OCI-M1 (cell line): ENCODE results near the gene MYLK.
"Not testable (repeated sequence)": the region's sequence is repeated elsewhere in the genome, so short reads cannot be mapped to it uniquely, and the experiment has no call there.

Experiments
- DNase-seq: peaks from one replicate; lab custom pipeline; 2025; lab: John Stamatoyannopoulos, UW

The MYLK gene

DNA sequence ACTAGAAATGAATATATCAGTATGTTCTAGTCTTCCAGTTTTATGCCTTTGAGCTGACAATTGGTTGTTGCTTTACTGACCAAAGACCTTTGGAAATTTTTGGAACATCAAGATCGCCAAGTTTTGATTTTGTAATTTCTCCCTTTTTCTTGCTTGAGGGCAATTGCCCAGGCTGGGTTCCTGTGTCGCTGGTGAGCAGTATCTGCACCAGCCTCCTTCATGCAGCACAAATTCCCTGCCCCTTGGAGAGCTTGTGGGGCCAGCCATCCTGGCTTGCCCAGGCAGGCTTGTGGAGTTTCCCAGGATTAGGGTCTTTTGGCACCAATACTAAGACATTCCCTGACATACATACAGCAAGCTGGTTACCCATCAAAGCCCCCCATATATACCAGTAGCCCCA is 261.4 kb downstream of the MYLK start:
- DNase-seq: no peak

DNA sequence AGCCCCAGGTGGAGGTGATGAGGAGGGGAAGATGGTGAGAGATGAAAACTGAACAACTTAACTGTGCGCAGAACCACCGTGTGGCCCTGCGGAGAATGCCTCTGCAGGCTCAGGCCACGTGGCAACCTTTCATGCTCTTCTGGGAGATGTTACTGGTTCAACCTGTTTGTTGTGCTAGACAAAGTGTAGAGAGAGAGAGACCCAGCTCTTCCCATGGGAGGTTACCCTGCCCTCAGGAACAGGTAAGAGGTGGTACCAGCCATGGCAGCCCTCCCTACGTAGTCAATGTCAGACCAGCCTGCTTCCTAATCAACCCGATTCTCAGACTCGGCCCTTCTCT is 262.3 kb downstream of the MYLK start:
- DNase-seq: no peak

DNA sequence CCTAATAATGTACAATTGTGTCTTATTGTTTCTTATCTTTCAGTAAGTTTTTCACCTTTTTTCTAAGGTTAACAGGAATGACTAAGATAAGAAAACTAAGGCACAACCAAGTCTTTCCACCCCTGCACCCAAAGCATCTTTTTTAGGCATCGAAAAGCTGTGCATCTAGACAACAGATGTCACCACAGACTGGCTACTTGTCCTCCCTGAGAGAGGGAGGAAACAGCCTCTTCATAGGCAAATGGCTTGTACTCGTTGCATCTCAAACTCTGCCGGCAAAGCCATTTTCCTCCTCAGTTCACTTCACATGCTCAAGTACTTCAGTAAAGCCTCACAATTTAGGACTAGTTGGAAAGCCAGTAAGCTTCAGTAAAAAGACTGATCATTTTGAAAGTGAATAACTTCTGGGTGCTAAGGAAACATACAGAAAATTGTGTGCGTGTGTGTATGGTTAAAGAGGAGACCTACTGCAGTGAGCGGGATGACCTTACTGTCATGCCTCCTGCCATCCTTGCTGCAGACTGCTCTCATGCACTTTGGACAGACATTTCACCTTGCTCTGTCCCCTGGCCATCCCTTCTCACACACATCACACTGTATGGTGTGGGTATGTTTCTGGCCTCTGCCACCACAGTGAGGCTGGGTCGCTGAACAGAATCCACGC is 262.8 kb downstream of the MYLK start:
- DNase-seq: no peak

DNA sequence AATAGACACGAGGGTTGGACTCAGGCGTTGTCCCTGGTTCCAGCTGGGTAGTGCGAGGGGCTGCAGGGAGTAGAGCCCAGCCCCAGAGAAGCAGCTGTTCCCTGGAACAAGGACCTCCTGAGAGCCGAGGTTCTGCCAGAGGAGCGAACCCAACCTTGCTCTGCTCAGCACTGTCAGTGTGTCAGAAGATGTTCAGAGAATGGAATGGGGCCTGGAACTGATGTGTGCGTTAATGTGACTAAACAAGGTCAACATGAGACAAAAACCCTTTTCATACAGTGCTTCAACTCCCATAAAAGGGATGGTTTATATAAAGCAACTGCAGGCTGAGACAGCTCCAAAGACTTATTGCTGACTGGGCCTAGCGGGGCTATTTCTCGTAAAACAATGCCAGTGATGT is 263.8 kb downstream of the MYLK start:
- no peak for DNase-seq

DNA sequence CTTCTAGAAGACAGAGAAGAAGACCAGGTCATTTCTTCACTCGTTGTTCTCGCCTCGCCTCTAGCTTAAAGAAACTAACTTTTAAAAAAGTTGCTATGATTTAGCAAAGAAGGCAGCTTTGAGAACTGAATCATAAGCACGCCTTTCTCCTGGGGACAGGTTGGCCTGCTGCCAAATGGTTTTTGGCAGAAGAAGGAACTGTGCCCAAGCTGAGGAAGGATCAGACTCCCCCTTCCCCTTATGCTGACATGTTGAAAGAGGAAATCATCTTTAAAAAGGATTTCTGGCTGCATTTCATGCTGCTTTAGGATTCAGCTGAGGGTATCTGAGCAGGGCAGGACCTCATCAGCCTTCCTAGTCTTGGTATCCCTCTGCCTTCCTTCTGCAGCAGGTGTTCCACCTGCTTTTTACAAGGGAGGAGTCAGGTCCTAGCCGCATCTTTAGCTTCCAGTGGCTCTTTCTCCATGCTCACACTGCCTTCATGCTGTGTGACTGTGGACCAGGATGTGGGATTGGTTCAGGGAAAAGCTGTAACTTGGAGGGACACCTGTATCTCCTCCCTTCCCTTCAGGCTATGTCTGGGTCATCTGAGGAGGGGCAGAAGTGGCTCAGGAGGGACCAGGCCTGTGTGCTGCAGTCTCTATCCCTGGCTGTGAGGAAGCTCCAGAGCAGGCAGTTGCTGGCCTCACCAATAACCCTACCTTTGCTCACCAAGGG is 265.2 kb downstream of the MYLK start:
- peak; percentile 81 for DNase-seq

DNA sequence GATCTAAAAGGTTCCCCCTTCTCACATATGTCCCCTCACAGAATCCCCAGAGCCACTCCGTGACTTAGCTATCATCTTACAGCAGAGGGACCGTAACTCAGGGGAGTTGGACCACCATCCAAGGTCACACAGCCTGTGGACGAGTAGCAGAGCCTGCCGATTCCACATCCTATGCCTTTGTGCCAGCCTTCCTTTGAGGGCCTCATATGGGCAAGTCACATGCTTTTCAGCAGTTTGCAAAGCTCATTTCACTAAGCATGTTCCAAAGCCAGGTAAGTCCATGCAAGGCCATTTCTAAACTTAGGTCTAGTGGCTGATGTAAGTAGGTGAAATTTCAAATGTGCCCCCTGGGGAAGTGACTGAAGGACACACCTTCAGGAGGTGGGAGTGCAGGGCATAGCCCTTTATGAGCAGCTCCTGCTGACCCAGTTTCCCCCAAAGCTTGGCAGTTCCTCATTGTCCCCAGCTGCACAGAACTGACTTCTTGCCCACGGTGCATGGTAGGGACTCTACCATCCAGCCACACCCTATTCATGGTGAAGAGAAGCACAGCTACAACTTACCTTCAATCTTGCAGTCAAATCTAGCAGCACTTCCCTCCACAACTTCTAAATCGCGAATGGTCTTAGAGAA is 265.9 kb downstream of the MYLK start:
- peak; percentile 53 for DNase-seq

DNA sequence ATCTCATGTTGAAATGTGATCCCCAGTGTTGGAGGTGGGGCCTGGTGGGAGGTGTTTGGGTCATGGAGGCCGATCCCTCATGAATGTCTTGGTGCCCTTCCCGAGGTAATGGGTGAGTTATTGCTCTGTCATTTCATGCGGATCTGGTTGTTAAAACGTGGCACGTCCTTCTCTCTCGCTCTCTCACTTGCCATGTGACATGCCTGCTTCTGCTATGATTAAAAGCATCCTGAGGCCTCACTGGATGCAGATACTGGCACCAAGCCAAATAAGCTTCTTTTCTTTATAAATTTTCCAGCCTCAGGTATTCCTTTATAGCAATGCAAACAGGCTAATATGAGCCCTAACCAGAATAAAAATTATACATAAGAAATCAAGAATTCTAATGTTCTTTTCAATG is 267.5 kb downstream of the MYLK start:
- no peak for DNase-seq

DNA sequence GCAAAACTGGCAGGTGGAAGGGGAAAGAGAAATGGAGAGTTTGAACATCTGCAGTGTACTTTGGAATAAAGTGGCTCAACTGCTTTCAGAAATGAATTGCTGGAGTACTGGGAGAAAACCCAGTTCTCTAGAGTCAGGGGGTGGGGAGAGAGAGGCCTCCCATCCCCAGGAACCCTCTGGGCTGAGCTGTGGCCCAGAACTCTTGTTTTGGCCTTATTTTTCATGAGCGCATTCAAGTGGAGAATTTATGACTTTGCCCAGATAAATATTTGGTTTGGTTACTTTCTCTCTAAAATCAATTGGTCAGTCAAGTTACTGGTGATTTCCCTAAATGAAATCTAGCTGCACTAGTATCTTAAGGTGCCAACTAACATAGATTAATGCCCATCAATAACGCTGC is 270.6 kb downstream of the MYLK start:
- DNase-seq: no peak

DNA sequence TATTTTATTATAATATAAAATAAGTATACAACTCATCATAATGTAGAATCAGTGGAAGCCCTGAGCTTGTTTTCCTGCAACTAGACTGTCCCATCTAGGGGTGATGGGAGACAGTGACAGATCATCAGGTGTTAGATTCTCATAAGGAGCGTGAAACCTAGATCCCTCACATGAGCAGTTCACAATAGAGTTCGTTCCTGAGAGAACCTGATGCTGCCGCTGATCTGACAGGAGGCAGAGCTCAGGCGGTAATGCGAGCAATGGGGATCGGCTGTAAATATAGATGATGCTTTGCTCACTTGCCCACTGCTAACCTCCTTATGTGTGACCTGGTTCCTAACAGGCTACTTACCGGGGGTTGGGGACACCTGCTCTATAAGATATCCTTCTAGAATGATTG is 272.5 kb downstream of the MYLK start:
- DNase-seq: not testable (repeated sequence)

DNA sequence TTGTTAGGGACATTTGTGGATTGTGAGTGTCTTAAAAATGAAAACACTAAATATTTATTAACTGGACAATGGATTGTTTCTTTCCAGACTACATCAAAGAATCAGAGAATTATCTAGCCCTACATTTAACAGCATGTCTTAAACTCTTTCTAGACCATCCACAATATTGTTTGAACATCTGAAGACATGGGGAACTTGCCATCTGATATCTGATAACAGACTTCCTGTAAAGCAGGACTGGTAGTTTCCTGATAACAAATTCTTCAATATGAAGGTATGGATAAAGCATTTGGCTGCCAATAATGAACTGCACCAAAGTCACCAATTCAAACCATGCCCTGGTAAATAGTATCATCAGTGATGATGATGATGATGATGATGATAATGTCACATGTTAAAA is 273.1 kb downstream of the MYLK start:
- peak; percentile 5 for DNase-seq

DNA sequence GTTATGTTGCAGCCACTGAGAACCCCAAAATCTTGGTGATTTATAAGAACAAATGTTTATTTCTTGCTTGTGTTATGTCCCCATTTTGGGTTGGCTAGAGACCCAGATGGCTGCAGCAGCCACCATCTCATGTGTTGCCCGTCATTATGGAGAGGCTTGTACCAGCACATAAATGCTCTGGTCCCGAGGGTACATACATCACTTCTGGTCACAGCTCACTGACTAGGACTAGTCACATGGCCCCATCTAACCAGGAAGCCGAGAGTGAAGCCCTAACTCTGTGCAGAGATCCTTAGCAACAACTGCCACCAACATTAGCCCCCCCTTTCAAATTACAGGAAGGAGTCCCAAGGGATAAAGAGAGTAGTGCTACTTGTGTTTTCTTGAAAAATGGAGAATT is 273.8 kb downstream of the MYLK start:
- DNase-seq: no peak

DNA sequence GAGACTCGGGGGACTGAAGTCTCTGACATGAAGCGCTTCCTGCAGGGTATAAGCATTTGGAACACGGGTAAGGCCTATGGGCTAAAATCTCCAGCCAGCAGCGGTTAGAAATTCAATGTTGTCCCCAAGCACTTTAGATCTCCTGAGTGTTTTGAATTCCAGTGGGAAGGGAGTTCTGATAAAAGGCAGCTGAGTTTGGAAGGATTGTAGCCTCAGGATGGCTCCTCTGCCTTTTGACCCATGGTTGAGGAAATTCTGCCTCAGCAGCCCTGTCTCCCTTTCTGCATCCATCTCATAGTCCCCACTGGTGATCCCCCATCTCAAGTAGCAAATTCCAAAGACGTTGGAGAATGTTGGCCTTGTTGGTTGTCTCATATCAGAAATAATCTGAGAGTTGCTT is 275.1 kb downstream of the MYLK start:
- DNase-seq: no peak

DNA sequence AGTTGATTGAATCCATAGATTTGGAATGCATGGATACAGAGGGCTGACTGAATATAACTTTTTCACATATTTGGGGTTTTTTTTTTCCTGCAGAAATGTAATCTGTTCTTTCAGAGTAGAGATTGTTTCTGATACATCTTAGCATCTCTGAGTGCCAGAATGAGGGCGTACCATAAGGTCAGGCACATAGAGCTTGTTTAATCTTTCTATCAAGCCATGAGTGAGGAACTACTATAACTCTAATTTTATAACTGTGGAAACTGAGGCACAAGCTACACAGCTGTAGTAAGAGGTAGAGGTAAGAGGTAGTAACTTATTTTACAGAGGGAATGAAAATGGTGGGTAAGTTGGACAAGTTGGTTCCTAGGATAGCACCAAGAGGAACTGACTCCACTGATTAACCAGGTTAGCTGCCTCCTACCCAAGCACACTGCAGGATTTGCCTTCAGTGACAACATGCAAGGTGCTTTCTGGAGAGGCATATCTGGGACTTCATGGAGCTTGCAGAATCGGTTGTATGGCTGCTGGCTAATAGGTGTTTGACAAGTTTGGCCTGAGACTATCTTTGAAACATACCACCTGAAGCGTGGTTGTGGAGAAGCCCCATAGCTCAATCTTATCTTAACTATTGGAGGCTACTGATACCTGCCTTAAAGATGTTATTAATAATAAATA is 275.7 kb downstream of the MYLK start:
- no peak for DNase-seq

DNA sequence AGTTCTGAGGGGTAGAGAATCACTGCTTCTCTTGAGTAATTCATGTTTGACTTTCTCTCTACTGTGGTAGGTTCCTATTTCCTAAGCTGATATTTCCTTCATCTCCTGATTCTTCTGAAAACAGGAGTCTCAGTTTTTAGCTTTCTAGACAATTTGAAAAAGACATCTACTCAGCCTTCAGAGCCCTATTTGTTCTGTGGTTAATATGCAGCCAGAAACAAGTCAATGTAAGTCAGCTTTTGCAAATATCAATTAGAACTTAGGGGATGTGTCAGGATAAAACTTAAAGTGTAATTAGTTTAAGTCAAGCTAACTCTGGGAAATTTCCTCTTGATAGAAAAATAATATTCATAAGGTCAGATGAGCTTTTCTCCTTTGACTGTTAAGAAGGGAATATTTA is 277.6 kb downstream of the MYLK start:
- no peak for DNase-seq

DNA sequence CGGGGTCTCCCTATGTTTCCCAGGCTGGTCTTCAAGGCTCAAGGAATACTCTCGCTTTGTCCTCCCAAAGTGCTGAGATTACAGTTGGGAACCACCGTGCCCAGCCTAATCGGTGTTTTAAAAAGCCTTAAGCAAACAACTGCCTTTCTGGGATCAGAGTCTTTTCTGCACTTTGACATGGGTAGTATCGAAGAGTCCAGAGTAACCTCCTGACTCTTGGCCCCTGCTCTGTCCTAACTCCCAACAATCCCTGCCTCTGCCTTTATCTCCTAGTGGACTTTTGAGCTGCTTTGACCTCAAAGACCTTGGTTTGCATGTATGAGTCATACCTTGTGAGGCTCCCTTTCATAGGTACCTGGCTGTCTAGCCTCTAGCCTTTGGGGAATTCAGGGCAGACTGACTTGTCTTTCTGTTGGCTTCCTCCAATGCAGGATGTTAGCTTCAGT is 278.3 kb downstream of the MYLK start:
- DNase-seq: no peak

DNA sequence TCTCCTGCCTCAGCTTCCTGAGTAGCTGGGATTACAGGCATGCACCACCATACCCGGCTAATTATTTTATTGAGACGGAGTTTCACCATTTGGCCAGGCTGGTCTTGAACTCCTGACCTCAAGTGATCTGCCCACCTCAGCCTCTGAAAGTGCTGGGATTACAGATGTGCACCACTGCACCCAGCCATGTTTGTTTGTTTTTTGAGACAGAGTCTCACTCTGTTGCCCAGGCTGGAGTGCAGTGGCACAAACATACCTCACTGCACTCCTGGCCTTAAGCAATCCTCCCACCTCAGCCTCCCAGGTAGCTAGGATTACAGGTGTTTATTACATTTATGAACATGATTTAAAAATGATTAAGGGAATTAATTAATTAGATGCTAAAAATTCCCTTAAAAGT is 281.0 kb downstream of the MYLK start:
- not testable (repeated sequence) for DNase-seq

DNA sequence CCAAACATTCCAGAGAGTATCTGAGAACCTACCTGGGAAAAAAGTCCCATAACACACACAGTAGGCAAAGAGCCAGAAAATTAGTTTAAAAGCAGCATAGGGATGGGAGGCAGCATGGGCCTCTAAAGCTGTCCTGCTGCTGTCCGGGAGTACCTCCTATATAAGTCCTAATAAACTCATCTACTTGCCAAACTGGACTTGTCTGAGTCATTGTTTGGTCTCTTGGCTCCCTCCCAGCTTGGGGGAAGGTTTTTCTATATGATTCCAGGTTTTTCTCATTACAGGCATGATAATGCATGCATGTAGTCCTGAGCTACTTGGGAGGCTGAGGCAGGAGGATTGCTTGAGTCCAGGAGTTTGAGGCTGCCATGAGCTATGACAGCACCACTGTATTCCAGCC is 281.8 kb downstream of the MYLK start:
- peak; percentile 19 for DNase-seq

DNA sequence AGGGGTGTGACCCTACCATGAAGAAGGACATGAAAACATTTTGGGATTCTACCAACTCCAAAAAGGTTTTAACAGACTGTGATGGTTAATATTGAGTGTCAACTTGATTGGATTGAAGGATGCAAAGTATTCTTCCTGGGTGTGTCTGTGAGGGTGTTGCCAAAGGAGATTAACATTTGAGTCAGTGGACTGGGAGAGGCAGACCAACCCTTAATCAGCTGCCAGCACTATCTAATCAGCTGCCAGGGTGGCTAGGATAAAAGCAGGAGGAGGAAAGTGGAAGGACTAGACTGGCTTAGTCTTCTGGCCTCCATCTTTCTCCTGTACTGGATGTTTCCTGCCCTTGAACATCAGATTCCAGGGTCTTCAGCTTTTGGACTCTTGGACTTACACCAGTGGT is 283.3 kb downstream of the MYLK start:
- DNase-seq: peak; percentile 37

DNA sequence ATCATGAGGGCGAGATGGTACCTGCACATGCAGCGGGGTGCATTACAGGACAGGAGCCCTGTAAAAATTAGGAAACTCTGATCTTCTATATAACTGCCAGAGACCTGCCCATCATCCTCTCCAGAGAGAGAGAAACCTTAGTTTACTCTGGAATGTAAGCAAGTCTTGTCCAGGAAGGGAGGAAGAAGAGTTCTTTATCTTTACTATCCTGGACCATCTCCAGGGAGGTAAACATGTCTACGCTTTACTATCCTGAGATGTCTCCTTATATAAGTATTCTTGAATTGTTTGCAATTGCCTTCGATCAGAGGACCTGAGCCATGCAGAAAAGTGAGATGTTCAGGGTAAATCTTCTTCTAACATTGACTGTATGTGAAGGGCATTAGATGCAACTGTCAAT is 286.6 kb downstream of the MYLK start:
- no peak for DNase-seq

DNA sequence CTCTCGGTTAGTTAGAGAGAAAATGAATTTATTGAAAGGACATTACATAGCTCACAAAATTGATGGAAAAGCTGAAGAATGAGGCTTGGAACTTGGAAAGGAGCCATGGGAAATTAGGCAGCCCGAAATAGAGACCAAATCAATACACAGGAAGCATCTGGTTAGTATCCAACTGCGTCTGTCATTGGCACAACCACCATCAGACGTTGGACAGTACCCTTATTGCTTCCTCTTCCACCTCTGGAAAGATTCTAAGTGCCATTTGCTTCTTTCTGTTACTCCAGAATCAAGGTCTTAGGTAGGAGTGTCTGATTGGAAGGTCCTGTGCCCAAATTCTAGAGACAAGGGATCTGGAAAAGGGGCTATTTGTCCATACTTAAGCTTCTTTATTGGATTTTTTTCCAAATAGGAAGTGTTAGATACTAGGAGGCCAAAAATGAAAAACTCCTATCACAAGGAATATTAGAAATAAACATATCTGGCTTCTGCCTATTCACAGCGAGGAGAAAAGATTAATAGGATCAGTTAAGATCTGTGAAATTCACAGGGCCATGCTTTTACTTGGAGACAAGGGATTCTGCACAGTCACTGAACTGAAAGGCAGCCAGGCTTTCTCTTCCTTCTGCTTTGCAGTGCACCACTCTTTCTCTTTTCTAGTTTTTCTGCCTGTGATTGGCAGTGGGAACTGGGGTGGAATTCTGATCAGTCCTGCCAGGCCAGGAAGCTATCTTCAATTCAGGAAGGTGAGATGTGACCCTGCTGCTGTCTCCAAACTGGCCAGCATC is 288.5 kb downstream of the MYLK start:
- DNase-seq: no peak

DNA sequence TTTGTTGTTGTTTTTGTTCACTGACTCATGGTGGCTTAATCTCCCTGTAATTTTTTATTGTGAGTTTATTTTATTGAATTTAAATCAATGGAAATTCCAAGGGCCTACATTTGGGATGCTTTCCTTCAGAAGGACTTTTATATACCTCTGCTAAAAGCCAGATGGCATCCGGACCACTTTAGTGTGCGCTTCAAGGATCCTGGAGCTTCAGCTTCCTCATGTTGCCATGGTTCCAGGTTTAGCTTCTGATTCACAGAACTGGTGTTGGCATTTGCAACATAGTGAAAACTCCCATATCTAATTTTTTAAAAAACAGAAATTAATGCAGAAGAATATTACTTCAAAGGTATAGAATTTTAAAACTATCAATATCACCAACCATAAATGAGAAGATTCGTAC is 290.8 kb downstream of the MYLK start:
- no peak for DNase-seq
